SK-N-SH (cell line): ENCODE results near the gene ORMDL2. TPM values are rescaled to one million over a fixed set of nuclear protein-coding genes. Genes with fewer than 3 reads are reported as not detected.

ENCODE experiments used
- CTCF ChIA-PET: fragments of 300-600, 350-600 bp; formaldehyde crosslinking; extraction: SDS; loops from one replicate; lab custom pipeline; 2021; lab: Yijun Ruan, JAX
- POLR2A ChIA-PET: fragments of 350-600 bp; sonication (Branson Sonifier 250); formaldehyde crosslinking; extraction: SDS; loops from one replicate; lab custom pipeline; 2020; ENCODE audit warnings: antibody characterized with exemption, inconsistent platforms; lab: Yijun Ruan, JAX
- DNase-seq: peaks from one replicate; pipeline ENCODE4 v3.0.0; 2012
- H2AFZ ChIP-seq: fragments of 200-600 bp; sonication (generic); 2 replicates; pipeline ENCODE4 v1.8.1; 2016; ENCODE audit warnings: antibody characterized with exemption, mild to moderate bottlenecking, low read depth
- H3F3A ChIP-seq: fragments of 200-600 bp; sonication (generic); replicated peaks from 2 replicates; pipeline ENCODE3; 2016; ENCODE audit warnings: antibody characterized with exemption, mild to moderate bottlenecking; ENCODE audit not compliant: insufficient read depth
- H3K27ac ChIP-seq, 2 experiments: fragments of 200-500 bp in 1 of 2; fragments of 200-600 bp in 1 of 2; sonication (Bioruptor generic) in 1 of 2; sonication (generic), shearing (Covaris generic) in 1 of 2; 2 replicates each; pipeline versions ENCODE4 v1.5.1 to v1.6.1; 2014 to 2016; ENCODE audit warnings: low read depth in 2 of 2, inconsistent platforms in 1 of 2, low read length in 1 of 2, mild to moderate bottlenecking in 1 of 2, mixed read lengths in 1 of 2
- H3K27me3 ChIP-seq: fragments of 200-600 bp; sonication (generic), shearing (Covaris generic); 2 replicates; pipeline ENCODE4 v1.6.1; 2016; ENCODE audit warnings: mixed run types; ENCODE audit not compliant: insufficient read depth
- H3K36me3 ChIP-seq, 2 experiments: fragments of 200-500 bp in 1 of 2; fragments of 200-600 bp in 1 of 2; sonication (Bioruptor generic) in 1 of 2; sonication (generic) in 1 of 2; replicated peaks in 1 of 2; 2 replicates each; pipeline versions ENCODE3 to v1.5.1; 2014 to 2016; ENCODE audit warnings: low read length in 1 of 2, mild to moderate bottlenecking in 1 of 2; ENCODE audit not compliant: insufficient read depth in 2 of 2, control insufficient read depth in 1 of 2
- H3K4me1 ChIP-seq, 2 experiments: fragments of 200-500 bp in 1 of 2; fragments of 200-600 bp in 1 of 2; sonication (Bioruptor generic) in 1 of 2; sonication (generic), shearing (Covaris generic) in 1 of 2; 2 replicates each; pipeline versions ENCODE4 v1.5.1 to v1.6.1; 2014 to 2016; ENCODE audit warnings: low read depth in 1 of 2, low read length in 1 of 2, mixed run types in 1 of 2; ENCODE audit not compliant: insufficient read depth in 2 of 2, control insufficient read depth in 1 of 2
- H3K4me2 ChIP-seq: fragments of 200-600 bp; sonication (generic), shearing (Covaris generic); 2 replicates; pipeline ENCODE4 v1.6.1; 2017; ENCODE audit warnings: mixed run types
- H3K4me3 ChIP-seq, 2 experiments: fragments of 200-500 bp in 1 of 2; fragments of 200-600 bp in 1 of 2; sonication (Bioruptor generic) in 1 of 2; sonication (generic), shearing (Covaris generic) in 1 of 2; 2 replicates each; pipeline versions ENCODE4 v1.5.1 to v1.8.1; 2014 to 2016; ENCODE audit warnings: low read depth in 2 of 2, inconsistent platforms in 1 of 2, low read length in 1 of 2, mild to moderate bottlenecking in 1 of 2, mixed read lengths in 1 of 2, moderate library complexity in 1 of 2
- H3K79me2 ChIP-seq: fragments of 200-600 bp; sonication (generic); 2 replicates; pipeline ENCODE4 v1.8.1; 2017; ENCODE audit warnings: mild to moderate bottlenecking; ENCODE audit not compliant: insufficient read depth
- H3K9ac ChIP-seq: fragments of 200-600 bp; sonication (generic); 2 replicates; pipeline ENCODE4 v1.6.1; 2017; ENCODE audit warnings: mixed run types
- H3K9me2 ChIP-seq: fragments of 200-600 bp; sonication (generic); 2 replicates; pipeline ENCODE4 v1.6.1; 2017; ENCODE audit warnings: mixed run types
- H3K9me3 ChIP-seq: fragments of 200-600 bp; sonication (generic); 2 replicates; pipeline ENCODE4 v1.6.1; 2017; ENCODE audit warnings: mixed run types, mild to moderate bottlenecking, moderate library complexity
- H4K20me1 ChIP-seq: fragments of 200-600 bp; sonication (generic); 2 replicates; pipeline ENCODE4 v1.6.1; 2017; ENCODE audit warnings: mild to moderate bottlenecking, mixed run types; ENCODE audit not compliant: insufficient read depth
- GATA2 ChIP-seq: sonication (generic); formaldehyde crosslinking; IDR thresholded peaks from 2 replicates; pipeline ENCODE4 v1.5.0; 2020; ENCODE audit warnings: mild to moderate bottlenecking, missing genetic modification reagents
- MAX ChIP-seq: IDR thresholded peaks from 2 replicates; pipeline ENCODE4 v1.4.0; 2012; ENCODE audit warnings: low read depth
- MEF2A ChIP-seq: IDR thresholded peaks from 2 replicates; pipeline ENCODE4 v1.4.0; 2012; ENCODE audit warnings: low read depth, borderline replicate concordance
- TEAD4 ChIP-seq: IDR thresholded peaks from 2 replicates; pipeline ENCODE4 v1.4.0; 2012; ENCODE audit warnings: mild to moderate bottlenecking, borderline replicate concordance; ENCODE audit not compliant: insufficient read depth
- WGBS: methylation state at CpG from one replicate; pipeline ENCODE4 v1.1.6; 2017; ENCODE audit warnings: low lambda C conversion rate; 5-methylcytosine and 5-hydroxymethylcytosine counted together
- polyA plus RNA-seq, 3 experiments: library from polyadenylated mRNA; depleted of rRNA; stranded (reverse); fragments of >200 nt; gene quantifications; 2 replicates each; pipeline ENCODE4 v1.2.3, GENCODE V29; 2012
- TF ChIP-seq, protein P1 (sequence below): IDR thresholded peaks from 2 replicates; pipeline ENCODE4 v1.4.0; 2012; ENCODE audit warnings: low read depth, borderline replicate concordance
- TF ChIP-seq, protein P2 (sequence below): IDR thresholded peaks from 2 replicates; pipeline ENCODE4; 2012
- TF ChIP-seq, protein P3 (sequence below): fragments of 200-600 bp; sonication (generic); IDR thresholded peaks from 2 replicates; pipeline ENCODE4 v1.6.1; 2017; ENCODE audit warnings: antibody characterized with exemption, mild to moderate bottlenecking, moderate library complexity

The ORMDL2 gene
- polyA plus RNA-seq, 1 of the 3 experiments (the other 2 are of a cell fraction) = 37.3 TPM

DNA sequence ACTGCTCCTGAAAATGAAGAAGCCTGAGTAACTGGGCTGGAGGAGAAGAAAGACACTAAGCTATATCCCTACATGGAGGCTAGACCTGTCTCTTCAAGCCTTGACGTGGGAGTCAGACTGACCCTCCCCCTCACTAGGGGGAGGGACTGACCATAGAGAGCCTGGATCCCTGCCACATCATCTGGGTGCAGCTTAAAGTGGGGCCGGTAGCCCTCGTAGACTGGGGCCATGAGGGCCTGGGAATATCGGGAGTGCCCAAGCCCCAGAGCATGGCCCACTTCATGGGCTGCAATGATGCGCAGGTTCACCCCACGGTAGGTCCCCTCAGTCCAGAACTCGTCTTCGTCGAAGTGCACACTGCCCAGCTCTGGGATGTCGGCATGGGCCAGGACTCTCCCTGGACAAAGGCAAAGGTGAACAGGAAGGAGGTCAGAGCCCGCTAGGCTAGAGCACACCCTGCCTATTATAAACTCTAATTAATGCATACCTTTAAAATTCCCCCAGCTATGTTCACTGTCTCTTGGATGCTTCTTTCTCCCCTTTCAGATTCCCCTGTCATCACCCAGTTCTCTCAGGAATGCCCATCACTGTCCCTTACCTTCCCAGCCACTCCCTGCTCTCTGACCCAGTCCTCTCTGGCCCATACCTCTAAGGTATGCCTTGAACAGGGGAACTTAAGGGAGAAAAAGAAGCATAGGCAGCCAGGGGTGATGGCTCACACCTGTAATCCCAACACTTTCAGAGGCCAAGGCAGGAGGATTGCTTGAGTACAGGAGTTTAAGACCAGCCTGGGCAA, 21.7 kb downstream of the ORMDL2 start (continued):
- TF ChIP-seq, protein P1, sequence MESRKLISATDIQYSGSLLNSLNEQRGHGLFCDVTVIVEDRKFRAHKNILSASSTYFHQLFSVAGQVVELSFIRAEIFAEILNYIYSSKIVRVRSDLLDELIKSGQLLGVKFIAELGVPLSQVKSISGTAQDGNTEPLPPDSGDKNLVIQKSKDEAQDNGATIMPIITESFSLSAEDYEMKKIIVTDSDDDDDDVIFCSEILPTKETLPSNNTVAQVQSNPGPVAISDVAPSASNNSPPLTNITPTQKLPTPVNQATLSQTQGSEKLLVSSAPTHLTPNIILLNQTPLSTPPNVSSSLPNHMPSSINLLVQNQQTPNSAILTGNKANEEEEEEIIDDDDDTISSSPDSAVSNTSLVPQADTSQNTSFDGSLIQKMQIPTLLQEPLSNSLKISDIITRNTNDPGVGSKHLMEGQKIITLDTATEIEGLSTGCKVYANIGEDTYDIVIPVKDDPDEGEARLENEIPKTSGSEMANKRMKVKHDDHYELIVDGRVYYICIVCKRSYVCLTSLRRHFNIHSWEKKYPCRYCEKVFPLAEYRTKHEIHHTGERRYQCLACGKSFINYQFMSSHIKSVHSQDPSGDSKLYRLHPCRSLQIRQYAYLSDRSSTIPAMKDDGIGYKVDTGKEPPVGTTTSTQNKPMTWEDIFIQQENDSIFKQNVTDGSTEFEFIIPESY = no peak

- 81% methylated on average over 11 of the region's 11 CpGs for WGBS
- no peaks in the 10 kb centered on the region for H3K9me3 ChIP-seq
- no peaks in the 10 kb centered on the region for H3K36me3 ChIP-seq
- H3K4me3 ChIP-seq = no peak overlapping the region
- no peaks in the 10 kb centered on the region for H3K9me2 ChIP-seq
- no peak overlapping the region for H2AFZ ChIP-seq
- no peaks in the 10 kb centered on the region for H4K20me1 ChIP-seq
- H3F3A ChIP-seq = no peaks in the 10 kb centered on the region
- no peak overlapping the region for H3K4me2 ChIP-seq
- no peaks in the 10 kb centered on the region for H3K27me3 ChIP-seq
- ChIA-PET CTCF (interaction anchor here (1.3 kb wide), 1 partner anchor 98 kb away, joined by 5 read pairs; no protein-coding TSS in a partner anchor), POLR2A (no interaction called here)
- DNase-seq = no peak
- no peaks in the 10 kb centered on the region for H3K79me2 ChIP-seq
- no peak overlapping the region for H3K9ac ChIP-seq
- no peak for TF ChIP-seq TEAD4
- TF ChIP-seq GATA2 (CRISPR knock-in tag) = no peak
- no peak for TF ChIP-seq MEF2A
- TF ChIP-seq, protein P2, sequence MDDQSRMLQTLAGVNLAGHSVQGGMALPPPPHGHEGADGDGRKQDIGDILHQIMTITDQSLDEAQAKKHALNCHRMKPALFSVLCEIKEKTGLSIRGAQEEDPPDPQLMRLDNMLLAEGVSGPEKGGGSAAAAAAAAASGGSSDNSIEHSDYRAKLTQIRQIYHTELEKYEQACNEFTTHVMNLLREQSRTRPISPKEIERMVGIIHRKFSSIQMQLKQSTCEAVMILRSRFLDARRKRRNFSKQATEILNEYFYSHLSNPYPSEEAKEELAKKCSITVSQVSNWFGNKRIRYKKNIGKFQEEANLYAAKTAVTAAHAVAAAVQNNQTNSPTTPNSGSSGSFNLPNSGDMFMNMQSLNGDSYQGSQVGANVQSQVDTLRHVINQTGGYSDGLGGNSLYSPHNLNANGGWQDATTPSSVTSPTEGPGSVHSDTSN = no peak
- no peak for TF ChIP-seq MAX
- TF ChIP-seq, protein P3, sequence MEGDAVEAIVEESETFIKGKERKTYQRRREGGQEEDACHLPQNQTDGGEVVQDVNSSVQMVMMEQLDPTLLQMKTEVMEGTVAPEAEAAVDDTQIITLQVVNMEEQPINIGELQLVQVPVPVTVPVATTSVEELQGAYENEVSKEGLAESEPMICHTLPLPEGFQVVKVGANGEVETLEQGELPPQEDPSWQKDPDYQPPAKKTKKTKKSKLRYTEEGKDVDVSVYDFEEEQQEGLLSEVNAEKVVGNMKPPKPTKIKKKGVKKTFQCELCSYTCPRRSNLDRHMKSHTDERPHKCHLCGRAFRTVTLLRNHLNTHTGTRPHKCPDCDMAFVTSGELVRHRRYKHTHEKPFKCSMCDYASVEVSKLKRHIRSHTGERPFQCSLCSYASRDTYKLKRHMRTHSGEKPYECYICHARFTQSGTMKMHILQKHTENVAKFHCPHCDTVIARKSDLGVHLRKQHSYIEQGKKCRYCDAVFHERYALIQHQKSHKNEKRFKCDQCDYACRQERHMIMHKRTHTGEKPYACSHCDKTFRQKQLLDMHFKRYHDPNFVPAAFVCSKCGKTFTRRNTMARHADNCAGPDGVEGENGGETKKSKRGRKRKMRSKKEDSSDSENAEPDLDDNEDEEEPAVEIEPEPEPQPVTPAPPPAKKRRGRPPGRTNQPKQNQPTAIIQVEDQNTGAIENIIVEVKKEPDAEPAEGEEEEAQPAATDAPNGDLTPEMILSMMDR = no peak
- H3K27ac ChIP-seq = no peak overlapping the region
- peaks cover 0 to 9% of the 10 kb centered on the region in 2 experiments; a peak in 1 of 4 replicates for H3K4me1 ChIP-seq
These were observed 22.9 kb downstream of the ORMDL2 start for GRCh38 chr12:55840581-55841351.
